HFF-Myc (cell line): ENCODE data around the gene PRRC2B.
A peak's percentile ranks its signal among the peaks of the same experiment; 100 is the strongest.
"Not testable (repeated sequence)": the region's sequence is repeated elsewhere in the genome, so short reads cannot be mapped to it uniquely, and the experiment has no call there.

Source experiments
- DNase-seq: peaks from one replicate; pipeline ENCODE4 v3.0.0-alpha.2; 2011; ENCODE audit warnings: low read depth; ENCODE audit errors: extremely low read depth
- H3K4me3 ChIP-seq: replicated peaks from 2 replicates; pipeline ENCODE4 v1.5.1; 2011; ENCODE audit warnings: low read depth, mild to moderate bottlenecking, control low read depth, low read length
- TF ChIP-seq, protein P1 (sequence below): IDR thresholded peaks from 2 replicates; pipeline ENCODE4 v1.5.1; 2012; ENCODE audit warnings: mild to moderate bottlenecking, low read depth, low read length, control low read depth; ENCODE audit errors: missing control alignments

The PRRC2B gene

DNA sequence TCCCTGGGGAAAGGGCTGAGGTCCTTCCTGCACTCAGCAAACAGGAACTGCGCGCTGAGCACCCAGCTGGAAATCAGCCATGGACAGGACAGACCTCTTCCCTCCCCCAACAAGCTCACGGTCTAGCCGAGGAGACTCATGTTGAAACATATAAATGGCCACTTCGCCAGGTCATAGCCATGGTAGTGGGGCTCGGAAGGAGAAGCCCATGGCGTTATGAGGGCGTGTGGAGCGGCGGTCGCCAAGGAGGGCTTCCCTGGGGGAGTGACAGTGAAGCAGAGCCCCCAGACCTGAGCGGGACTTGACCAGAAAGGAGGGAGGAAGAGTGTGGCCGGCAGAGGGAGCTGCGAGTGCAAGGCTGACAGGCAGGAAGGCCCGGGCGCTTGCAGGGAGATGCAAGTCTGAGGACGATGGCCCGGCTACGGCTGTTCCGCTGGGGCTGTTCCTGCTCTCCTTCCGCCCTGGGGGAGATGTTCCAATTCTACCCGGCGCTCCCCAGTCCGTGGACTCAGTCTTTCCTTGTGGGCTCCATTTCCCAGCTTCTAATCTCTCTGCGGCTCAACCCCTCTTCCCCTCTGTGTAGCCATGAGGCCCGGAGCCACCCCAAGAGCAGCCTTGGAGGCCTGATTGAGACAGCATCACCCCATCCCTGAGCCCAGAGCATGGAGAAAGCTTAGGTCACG lies 43.9 kb upstream of the PRRC2B start:
- TF ChIP-seq, protein P1, sequence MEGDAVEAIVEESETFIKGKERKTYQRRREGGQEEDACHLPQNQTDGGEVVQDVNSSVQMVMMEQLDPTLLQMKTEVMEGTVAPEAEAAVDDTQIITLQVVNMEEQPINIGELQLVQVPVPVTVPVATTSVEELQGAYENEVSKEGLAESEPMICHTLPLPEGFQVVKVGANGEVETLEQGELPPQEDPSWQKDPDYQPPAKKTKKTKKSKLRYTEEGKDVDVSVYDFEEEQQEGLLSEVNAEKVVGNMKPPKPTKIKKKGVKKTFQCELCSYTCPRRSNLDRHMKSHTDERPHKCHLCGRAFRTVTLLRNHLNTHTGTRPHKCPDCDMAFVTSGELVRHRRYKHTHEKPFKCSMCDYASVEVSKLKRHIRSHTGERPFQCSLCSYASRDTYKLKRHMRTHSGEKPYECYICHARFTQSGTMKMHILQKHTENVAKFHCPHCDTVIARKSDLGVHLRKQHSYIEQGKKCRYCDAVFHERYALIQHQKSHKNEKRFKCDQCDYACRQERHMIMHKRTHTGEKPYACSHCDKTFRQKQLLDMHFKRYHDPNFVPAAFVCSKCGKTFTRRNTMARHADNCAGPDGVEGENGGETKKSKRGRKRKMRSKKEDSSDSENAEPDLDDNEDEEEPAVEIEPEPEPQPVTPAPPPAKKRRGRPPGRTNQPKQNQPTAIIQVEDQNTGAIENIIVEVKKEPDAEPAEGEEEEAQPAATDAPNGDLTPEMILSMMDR = peak; percentile 86
- peak; percentile 59 for DNase-seq
- peak overlapping the region; percentile 2; the same call in 1 of the 2 replicates for H3K4me3 ChIP-seq

DNA sequence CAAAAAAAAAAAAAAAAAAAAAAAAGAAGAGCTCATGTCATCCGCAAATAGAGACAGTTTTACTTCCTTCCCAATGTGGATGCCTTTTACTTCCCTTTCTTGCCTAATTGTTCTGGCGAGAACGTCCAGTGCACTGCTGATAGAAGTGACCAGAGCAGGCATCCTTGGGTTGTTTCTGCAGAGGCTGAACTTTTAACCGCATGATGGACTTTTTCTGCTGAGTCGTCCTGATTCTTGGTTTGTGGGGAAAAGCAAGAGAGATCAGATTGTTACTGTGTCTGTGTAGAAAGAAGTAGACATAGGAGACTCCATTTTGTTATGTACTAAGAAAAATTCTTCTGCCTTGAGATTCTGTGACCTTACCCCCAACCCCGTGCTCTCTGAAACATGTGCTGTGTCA lies 37.4 kb upstream of the PRRC2B start:
- DNase-seq, H3K4me3 ChIP-seq: not testable (repeated sequence)

DNA sequence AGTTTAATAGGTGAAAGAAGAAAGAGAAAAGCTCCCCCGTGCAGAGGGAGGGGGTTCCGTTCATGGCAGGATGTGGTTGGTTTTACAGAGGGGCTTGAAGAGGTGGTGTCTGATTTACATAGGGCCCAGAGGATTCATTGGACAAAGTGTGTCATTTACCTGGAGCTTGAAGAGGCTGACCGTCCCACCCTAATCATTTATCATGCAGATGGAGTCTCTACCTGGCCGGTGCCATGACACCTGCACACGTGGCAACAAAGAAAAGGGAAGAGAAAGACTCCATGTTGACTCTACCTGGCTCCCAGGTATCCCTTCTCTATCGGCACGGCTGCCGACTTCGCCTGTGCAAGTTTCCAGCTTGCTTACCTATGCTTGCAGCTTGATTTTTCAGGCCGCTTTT lies 35.3 kb upstream of the PRRC2B start:
- no peak for DNase-seq

DNA sequence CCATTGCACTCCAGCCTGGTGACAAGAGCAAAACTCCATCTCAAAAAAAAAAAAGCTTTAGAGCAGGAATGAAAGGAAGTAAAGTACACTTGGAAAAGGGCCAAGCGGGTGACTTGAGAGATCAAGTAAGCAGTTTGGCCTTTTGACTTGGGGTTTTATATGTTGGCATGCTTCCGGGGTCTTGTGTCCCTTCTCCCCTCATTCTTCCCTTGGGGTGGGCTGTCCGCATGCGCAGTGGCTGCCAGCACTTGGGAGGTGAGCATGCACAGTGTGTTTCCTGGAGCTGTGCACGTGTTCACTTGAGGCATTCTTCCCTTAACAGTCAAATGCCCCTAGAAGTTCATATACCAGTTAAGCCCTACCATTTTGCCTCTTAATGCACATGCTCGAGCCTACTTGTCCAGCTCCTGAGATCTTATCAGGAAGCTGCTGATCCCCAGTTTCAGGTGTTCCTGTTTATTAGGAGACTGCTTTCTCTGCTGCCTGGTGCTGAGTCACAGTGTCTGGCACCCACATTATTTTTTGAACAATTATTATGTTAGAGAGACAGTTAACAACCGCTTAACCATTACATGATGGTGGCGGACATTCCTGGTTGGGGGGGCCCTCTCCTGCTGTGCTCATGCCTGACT lies 32.6 kb upstream of the PRRC2B start:
- TF ChIP-seq, protein P1 = no peak
- H3K4me3 ChIP-seq = no peak overlapping the region
- no peak for DNase-seq

More for the DNA sequence above, 35.3 kb upstream of the PRRC2B start:
- no peak overlapping the region for H3K4me3 ChIP-seq
- TF ChIP-seq, protein P1 = no peak

DNA sequence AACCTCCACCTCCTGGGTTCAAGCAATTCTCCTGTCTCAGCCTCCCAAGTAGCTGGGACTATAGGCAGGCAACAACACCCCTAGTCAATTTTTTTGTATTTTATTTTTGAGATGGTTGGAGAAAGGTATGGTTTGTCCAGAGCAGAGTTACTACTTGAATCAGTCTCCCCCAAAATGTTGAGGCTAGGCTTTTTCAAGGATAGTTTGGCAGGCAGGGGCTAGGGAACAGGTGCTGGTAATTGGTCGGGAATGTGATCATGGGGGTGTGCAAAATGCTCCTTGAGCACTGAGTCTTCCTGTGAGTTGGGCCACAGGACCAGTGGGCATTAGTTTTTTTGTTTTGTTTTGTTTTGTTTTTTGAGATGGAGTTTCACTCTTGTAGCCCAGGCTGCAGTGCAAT lies 28.3 kb upstream of the PRRC2B start:
- H3K4me3 ChIP-seq = no peak overlapping the region
- TF ChIP-seq, protein P1 = no peak
- DNase-seq = no peak

DNA sequence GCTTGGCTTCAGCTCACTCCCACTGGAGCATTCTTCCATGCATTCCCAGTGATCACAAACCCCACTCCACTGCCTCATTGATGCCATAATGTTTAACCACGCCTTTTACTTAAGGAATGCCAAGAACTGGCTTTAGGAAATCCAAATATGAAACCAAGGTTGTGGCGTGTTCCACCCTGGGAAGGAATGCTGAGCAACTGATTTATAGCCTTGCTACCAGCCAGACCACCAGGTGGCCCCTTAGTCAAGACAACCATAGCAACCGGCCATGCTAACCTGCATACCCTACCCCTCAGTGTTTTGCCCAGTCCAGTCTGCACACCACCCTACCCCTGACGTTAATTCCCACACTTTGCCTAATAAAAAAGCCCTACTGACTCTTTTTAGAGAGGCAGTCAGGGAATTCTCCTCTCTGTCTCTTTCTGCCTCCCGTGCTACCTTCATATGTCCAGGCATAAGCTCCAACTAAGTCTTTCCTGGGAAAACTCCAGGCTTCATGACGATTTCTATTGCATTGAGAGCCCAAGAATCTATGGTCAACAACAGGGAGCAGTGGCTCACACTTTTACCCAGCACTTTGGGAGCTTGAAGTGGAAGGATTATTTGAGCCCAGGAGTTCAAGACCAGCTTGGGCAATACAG lies 27.0 kb upstream of the PRRC2B start:
- H3K4me3 ChIP-seq = no peak overlapping the region
- peak; percentile 40 for DNase-seq
- TF ChIP-seq, protein P1 = peak; percentile 23

DNA sequence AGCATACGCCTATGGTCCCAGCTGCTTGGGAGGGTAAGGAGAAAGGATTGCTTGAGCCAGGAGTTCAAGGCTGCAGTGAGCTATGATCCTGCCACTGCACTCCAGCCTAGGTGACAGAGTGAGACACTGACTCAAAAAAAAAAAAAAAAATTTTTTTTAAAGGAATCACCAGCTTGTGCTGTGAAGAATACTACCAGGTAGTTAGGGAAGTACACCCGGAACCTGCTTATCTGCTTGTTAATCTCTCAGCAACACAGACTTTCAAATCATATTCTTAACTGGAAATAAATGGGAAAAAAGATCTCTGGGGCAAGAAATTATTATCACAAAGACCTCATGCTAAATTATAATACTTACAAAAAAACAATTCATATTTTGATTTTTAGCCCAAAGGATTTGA lies 26.4 kb upstream of the PRRC2B start:
- TF ChIP-seq, protein P1 = no peak

More for the DNA sequence above, 26.4 kb upstream of the PRRC2B start:
- DNase-seq = no peak
- H3K4me3 ChIP-seq = no peak overlapping the region
